ENCODE measurements around the gene EXOC4. TPM values are rescaled to one million over a fixed set of nuclear protein-coding genes. Genes with fewer than 3 reads are reported as not detected.

Gene EXOC4
- total and polyA plus RNA-seq, 2 donors (not counting 1 experiment from before 2014, with no cell fraction given), result 79.6 to 158 TPM

- Histone ChIP-seq H3K4me1 (ENCODE audit: control insufficient read depth, extremely low read depth, insufficient read depth, low read length) (peaks cover 2% of the 10 kb centered on the region), H2AFZ (ENCODE audit: low read length) (no peak overlapping the region), H3K9ac (ENCODE audit: insufficient read depth, low read length) (no peak overlapping the region)
Measured at GRCh38 chr7:133501771-133502170, 248.9 kb downstream of the EXOC4 start.

GRCh38 chr7:133502498-133502897, 249.6 kb downstream of the EXOC4 start:
- DNase-seq (ENCODE audit: low read depth in 2 of 2), result peak in 1 of 2 donors; percentile 25
- no peak overlapping the region for H3K9ac ChIP-seq (ENCODE audit: insufficient read depth, low read length)
- no peaks in the 10 kb centered on the region for H3K36me3 ChIP-seq (ENCODE audit: control insufficient read depth, insufficient read depth, low read length)
- H3K27ac ChIP-seq (ENCODE audit: insufficient read depth, low read length), result no peak overlapping the region
- no peak for TF ChIP-seq CTCF (conservative IDR thresholded peaks at IDR 0.05 in 1 of 2, IDR thresholded peaks at IDR 0.05 in 1 of 2; ENCODE audit: low read depth in 1 of 2, low read length in 2 of 2)
- TF ChIP-seq EZH2 (IDR thresholded peaks at IDR 0.05; ENCODE audit: low read length, missing control alignments), result no peak
- no peaks in the 10 kb centered on the region for H3K9me3 ChIP-seq (ENCODE audit: control insufficient read depth, insufficient read depth, low read depth, low read length)
- no peaks in the 10 kb centered on the region for H4K20me1 ChIP-seq (ENCODE audit: control insufficient read depth, extremely low read depth, insufficient read depth, low read length)
- H3K4me1 ChIP-seq (ENCODE audit: control insufficient read depth, extremely low read depth, insufficient read depth, low read length), result peaks cover 2% of the 10 kb centered on the region
- H3K27me3 ChIP-seq (ENCODE audit: control insufficient read depth, insufficient read depth, low read length), result no peaks in the 10 kb centered on the region
- H3K79me2 ChIP-seq (ENCODE audit: control insufficient read depth, insufficient read depth, low read length), result no peaks in the 10 kb centered on the region
- no peak overlapping the region for H3K4me3 ChIP-seq (replicated peaks in 1 of 4; ENCODE audit: control extremely low read depth in 1 of 4, insufficient read depth in 1 of 4, low read depth in 3 of 4, low read length in 4 of 4)
- H3K4me2 ChIP-seq (ENCODE audit: extremely low read depth, insufficient read depth, low read length), result no peak overlapping the region
- no peak overlapping the region for H2AFZ ChIP-seq (ENCODE audit: low read length)

More at GRCh38 chr7:133501771-133502170, 248.9 kb downstream of the EXOC4 start:
- no peak overlapping the region for H3K4me2 ChIP-seq (ENCODE audit: extremely low read depth, insufficient read depth, low read length)
- no peak for DNase-seq (ENCODE audit: low read depth in 2 of 2)
- no peaks in the 10 kb centered on the region for H3K79me2 ChIP-seq (ENCODE audit: control insufficient read depth, insufficient read depth, low read length)
- no peaks in the 10 kb centered on the region for H3K36me3 ChIP-seq (ENCODE audit: control insufficient read depth, insufficient read depth, low read length)
- H3K27ac ChIP-seq (ENCODE audit: insufficient read depth, low read length), result no peak overlapping the region
- no peaks in the 10 kb centered on the region for H4K20me1 ChIP-seq (ENCODE audit: control insufficient read depth, extremely low read depth, insufficient read depth, low read length)
- TF ChIP-seq CTCF (conservative IDR thresholded peaks at IDR 0.05 in 1 of 2, IDR thresholded peaks at IDR 0.05 in 1 of 2; ENCODE audit: low read depth in 1 of 2, low read length in 2 of 2), result no peak
- no peak for TF ChIP-seq EZH2 (IDR thresholded peaks at IDR 0.05; ENCODE audit: low read length, missing control alignments)
- no peaks in the 10 kb centered on the region for H3K27me3 ChIP-seq (ENCODE audit: control insufficient read depth, insufficient read depth, low read length)
- H3K4me3 ChIP-seq (replicated peaks in 1 of 4; ENCODE audit: control extremely low read depth in 1 of 4, insufficient read depth in 1 of 4, low read depth in 3 of 4, low read length in 4 of 4), result no peak overlapping the region
- H3K9me3 ChIP-seq (ENCODE audit: control insufficient read depth, insufficient read depth, low read depth, low read length), result no peaks in the 10 kb centered on the region

- H3K4me2 ChIP-seq (ENCODE audit: extremely low read depth, insufficient read depth, low read length), result no peak overlapping the region
- no peaks in the 10 kb centered on the region for H3K9me3 ChIP-seq (ENCODE audit: control insufficient read depth, insufficient read depth, low read depth, low read length)
- DNase-seq (ENCODE audit: low read depth in 2 of 2), result no peak
- peaks cover 2% of the 10 kb centered on the region for H3K4me1 ChIP-seq (ENCODE audit: control insufficient read depth, extremely low read depth, insufficient read depth, low read length)
- no peak overlapping the region for H2AFZ ChIP-seq (ENCODE audit: low read length)
- no peak overlapping the region for H3K27ac ChIP-seq (ENCODE audit: insufficient read depth, low read length)
- H3K4me3 ChIP-seq (replicated peaks in 1 of 4; ENCODE audit: control extremely low read depth in 1 of 4, insufficient read depth in 1 of 4, low read depth in 3 of 4, low read length in 4 of 4), result no peak overlapping the region
- no peaks in the 10 kb centered on the region for H3K27me3 ChIP-seq (ENCODE audit: control insufficient read depth, insufficient read depth, low read length)
- H3K9ac ChIP-seq (ENCODE audit: insufficient read depth, low read length), result no peak overlapping the region
- no peaks in the 10 kb centered on the region for H3K36me3 ChIP-seq (ENCODE audit: control insufficient read depth, insufficient read depth, low read length)
- H4K20me1 ChIP-seq (ENCODE audit: control insufficient read depth, extremely low read depth, insufficient read depth, low read length), result no peaks in the 10 kb centered on the region
- TF ChIP-seq CTCF (conservative IDR thresholded peaks at IDR 0.05 in 1 of 2, IDR thresholded peaks at IDR 0.05 in 1 of 2; ENCODE audit: low read depth in 1 of 2, low read length in 2 of 2) (no peak), EZH2 (IDR thresholded peaks at IDR 0.05; ENCODE audit: low read length, missing control alignments) (no peak)
- H3K79me2 ChIP-seq (ENCODE audit: control insufficient read depth, insufficient read depth, low read length), result no peaks in the 10 kb centered on the region
Measured at GRCh38 chr7:133502972-133503371, 250.1 kb downstream of the EXOC4 start.

All from fibroblast of lung (primary cell).